HG02798 (cell line): Measurements from ENCODE around the gene LMBRD2.

Experiments
- ATAC-seq: cut with Tn5 transposase; IDR thresholded peaks from one replicate; pipeline ENCODE4 v1.9.1; 2021; ENCODE audit warnings: mild to moderate bottlenecking; ENCODE audit not compliant: unreplicated experiment, poor library complexity

Gene LMBRD2

DNA sequence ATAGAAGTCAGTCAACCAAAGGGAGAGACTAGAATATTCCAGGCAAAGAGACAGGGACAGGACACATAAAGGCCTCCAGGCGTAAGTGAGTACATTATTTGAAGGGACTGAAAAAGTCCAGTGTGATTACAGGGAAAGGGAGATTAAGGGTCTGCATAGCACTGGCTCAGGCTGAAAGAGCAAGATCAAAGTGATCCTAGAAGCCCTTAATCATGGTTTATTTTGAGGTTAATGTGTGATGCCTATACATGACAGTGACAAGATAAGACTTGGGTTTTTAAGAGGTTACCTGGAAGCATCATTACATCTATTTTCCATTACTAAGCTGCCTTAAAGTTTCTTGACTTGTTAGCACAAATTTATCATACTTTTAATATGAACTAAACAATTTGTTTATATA lies 25.8 kb downstream of the LMBRD2 start:
- no peak for ATAC-seq

GRCh38 chr5:36111238-36111637 lies 40.4 kb downstream of the LMBRD2 start:
- ATAC-seq = no peak

GRCh38 chr5:36108758-36109460 lies 42.8 kb downstream of the LMBRD2 start:
- ATAC-seq = no peak

- no peak for ATAC-seq
Measured at GRCh38 chr5:36105819-36106218, 45.9 kb downstream of the LMBRD2 start.

DNA sequence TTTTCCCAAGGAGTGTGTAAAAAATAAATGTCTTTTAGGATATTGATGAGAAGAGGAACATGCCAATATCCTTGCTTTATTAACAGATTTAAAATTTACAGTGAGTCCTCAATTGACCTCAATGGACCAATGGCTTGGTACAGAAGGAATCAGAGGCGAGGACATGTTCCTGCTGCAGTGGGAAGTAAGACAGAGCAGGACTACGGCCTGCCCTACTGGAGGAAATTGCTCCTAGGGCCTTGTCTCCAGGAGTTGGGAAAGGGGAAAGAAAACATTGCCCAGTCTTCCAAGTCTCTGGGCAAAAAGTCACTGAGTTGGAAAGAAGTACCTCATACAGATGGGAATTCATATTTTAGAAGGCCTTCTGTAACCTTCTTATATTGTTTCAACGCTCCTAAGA lies 51.9 kb downstream of the LMBRD2 start:
- ATAC-seq = no peak

DNA sequence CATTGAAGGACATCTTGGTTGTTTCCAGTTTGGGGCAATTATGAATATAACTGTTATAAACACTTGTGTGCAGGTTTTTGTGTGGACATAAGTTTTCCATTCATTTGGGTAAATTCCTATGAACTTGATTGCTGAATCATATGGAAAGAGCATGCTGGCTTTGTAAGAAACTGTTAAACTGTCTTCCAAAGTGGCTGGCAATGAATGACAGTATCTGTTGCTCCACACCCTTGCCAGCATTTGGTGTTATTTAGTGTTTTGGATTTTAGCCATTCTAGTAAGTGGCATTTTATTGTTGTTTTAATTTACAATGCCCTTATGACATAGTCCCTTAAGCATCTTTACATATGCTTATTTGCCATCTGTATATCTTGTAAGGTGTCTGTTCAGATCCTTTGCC lies 55.2 kb downstream of the LMBRD2 start:
- ATAC-seq = no peak

DNA sequence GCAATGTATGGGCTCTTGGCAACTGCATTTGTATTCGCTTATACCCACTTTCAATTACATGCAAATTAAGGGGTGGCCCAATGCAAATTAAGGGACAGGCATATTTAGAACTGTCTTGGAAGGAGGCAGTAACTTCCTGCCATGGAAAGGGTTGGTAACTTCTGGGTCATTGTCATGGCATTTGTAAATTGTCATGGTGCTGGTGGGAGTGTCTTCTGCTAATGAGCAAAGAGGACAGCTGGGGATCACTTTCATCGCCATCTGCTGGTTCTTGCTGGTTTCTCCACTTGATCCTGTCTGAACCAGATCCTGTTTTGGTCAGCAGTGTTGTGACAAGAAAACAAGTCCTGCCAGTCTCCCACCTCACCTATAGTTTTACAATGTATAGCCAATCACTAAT lies 61.7 kb downstream of the LMBRD2 start:
- ATAC-seq = peak; percentile 87

GRCh38 chr5:36079200-36079781 lies 72.4 kb downstream of the LMBRD2 start:
- peak; percentile 96 for ATAC-seq

- ATAC-seq = no peak
Measured at GRCh38 chr5:36078430-36078829, 73.3 kb downstream of the LMBRD2 start.

DNA sequence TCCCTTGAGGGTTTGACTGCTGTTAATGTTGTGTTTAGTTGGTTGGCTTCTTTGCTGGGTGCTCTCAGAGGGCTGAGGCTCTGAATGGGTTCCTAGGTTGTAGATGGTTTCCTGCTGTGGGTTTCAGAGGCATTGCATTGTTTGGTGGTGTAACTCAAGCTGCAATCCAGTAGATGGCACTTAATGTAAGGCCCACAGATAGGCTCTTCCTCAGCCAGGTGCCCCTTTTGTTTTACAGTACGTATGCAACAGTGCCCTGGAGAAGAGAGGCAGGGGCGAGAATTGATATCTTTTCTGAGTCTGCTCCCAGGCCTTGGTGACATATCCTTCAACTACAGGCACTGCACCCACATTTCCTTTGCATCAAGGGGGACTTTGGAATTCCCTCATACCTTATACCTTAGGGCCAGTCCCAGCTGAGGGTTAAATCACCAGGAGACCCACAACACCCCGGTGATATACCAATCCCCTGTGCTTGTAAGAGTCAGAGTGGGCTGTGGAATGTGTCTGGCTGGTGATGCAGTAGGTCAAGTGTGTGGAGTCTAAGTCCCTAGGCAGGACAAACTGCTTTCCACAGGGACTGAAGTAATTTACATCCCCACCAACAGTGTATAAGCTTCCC lies 78.0 kb downstream of the LMBRD2 start:
- peak; percentile 86 for ATAC-seq

- peak; percentile 47 for ATAC-seq
Measured at GRCh38 chr5:36070687-36071571, 80.8 kb downstream of the LMBRD2 start.

- no peak for ATAC-seq
Measured at GRCh38 chr5:36068751-36069281, 82.9 kb downstream of the LMBRD2 start.

- no peak for ATAC-seq
Measured at GRCh38 chr5:36066540-36067210, 85.0 kb downstream of the LMBRD2 start, which contains the start of gene UGT3A2. Gene UGT3A2 (minus strand): TSS chr5:36066882. CDS start chr5:36066789, 93 bp downstream.

- ATAC-seq = no peak
Measured at GRCh38 chr5:36066001-36066539, 85.6 kb downstream of the LMBRD2 start.

DNA sequence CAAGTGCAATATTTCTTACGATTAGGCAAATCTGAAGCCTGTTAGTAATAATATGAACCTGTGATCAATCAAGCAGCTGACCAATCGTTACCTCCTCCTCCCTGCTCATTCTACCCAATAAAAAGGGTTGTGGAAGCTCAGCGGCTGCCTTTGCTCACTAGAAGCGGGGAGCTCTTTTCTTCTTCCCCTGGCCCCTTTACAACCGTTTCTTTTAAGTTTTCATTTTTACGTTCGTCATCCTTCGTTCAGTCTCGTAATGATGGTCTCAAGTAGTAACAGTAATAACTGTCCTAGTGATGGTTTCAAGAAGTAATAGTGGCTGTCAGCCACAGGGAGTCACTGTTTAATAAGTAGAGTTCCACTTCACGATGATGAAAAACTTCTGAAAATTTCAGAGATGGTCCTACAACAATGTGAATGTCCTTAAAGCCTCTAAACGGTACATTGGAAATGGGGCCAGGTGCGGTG lies 91.2 kb downstream of the LMBRD2 start:
- ATAC-seq = no peak

- no peak for ATAC-seq
Measured at GRCh38 chr5:36059571-36060419, 91.9 kb downstream of the LMBRD2 start.

GRCh38 chr5:36058776-36059175 lies 92.9 kb downstream of the LMBRD2 start:
- ATAC-seq = no peak

- no peak for ATAC-seq
Measured at GRCh38 chr5:36057386-36057785, 94.3 kb downstream of the LMBRD2 start.

GRCh38 chr5:36056422-36056821 lies 95.3 kb downstream of the LMBRD2 start:
- no peak for ATAC-seq
